Activated CD8-positive, alpha-beta memory T cell treated with anti-CD3 and anti-CD28 coated beads, Interleukin-2, amount 10 ng/mL, durations not matched to agents 7 days and 5 days (primary cell): Measurements from ENCODE around the gene C13orf46. TPM values are rescaled to one million over a fixed set of nuclear protein-coding genes. Genes with fewer than 3 reads are reported as not detected.
"Not testable (repeated sequence)": the region's sequence is repeated elsewhere in the genome, so short reads cannot be mapped to it uniquely, and the experiment has no call there.

ENCODE experiments used
- ATAC-seq: fragments of 150-1000 bp; cut with Tn5 transposase; one replicate; pipeline ENCODE4 v1.10.0; 2021; ENCODE audit warnings: moderate library complexity
- CTCF ChIA-PET: fragments of 350-600 bp; sonication (Branson Sonifier 250); formaldehyde crosslinking; loops from one replicate; lab custom pipeline; 2021; ENCODE audit warnings: antibody characterized with exemption; lab: Charles Lee
- DNase-seq: peaks from one replicate; pipeline ENCODE4 v3.0.0-alpha.2; 2020
- H3K27ac Mint-ChIP-seq: one replicate; pipeline ENCODE4 v1.8.0; 2021; ENCODE audit warnings: mild to moderate bottlenecking, mixed read lengths
- H3K27me3 Mint-ChIP-seq: one replicate; pipeline ENCODE4 v1.8.0; 2021; ENCODE audit warnings: mixed read lengths
- H3K36me3 Mint-ChIP-seq: one replicate; pipeline ENCODE4 v1.8.0; 2021; ENCODE audit warnings: mild to moderate bottlenecking, mixed read lengths
- H3K4me1 Mint-ChIP-seq: one replicate; pipeline ENCODE4 v1.8.0; 2021; ENCODE audit warnings: mixed read lengths
- H3K4me3 Mint-ChIP-seq: one replicate; pipeline ENCODE4 v1.8.0; 2021; ENCODE audit warnings: mild to moderate bottlenecking, moderate library complexity, mixed read lengths
- H3K9me3 Mint-ChIP-seq: one replicate; pipeline ENCODE4 v1.8.0; 2022; ENCODE audit warnings: low read depth, mixed read lengths
- total RNA-seq, 2 experiments: library from RNA; stranded (reverse); gene quantifications; one replicate each; pipeline ENCODE4 v1.2.3, GENCODE V29; 2021

The C13orf46 gene
- total RNA-seq, 2 experiments from 2014 or later: 0.37 to 2.3 TPM

GRCh38 chr13:113915786-113916329 lies 58.0 kb downstream of the C13orf46 start:
- DNase-seq: peak; percentile 32
- H3K9me3 Mint-ChIP-seq: peaks cover 3% of the 10 kb centered on the region
- CTCF ChIA-PET: no interaction called here
- ATAC-seq: no peak
- no peak overlapping the region for H3K27ac Mint-ChIP-seq
- peaks cover 44% of the 10 kb centered on the region for H3K27me3 Mint-ChIP-seq
- no peaks in the 10 kb centered on the region for H3K36me3 Mint-ChIP-seq
- H3K4me3 Mint-ChIP-seq: no peak overlapping the region
- peaks cover 3% of the 10 kb centered on the region for H3K4me1 Mint-ChIP-seq

GRCh38 chr13:113915012-113915763 lies 58.7 kb downstream of the C13orf46 start:
- Mint-ChIP-seq H3K27ac (no peak overlapping the region), H3K4me1 (peaks cover 3% of the 10 kb centered on the region), H3K27me3 (peaks cover 51% of the 10 kb centered on the region), H3K36me3 (no peaks in the 10 kb centered on the region), H3K9me3 (peaks cover 3% of the 10 kb centered on the region), H3K4me3 (no peak overlapping the region)
- ATAC-seq: no peak
- CTCF ChIA-PET: no interaction called here
- DNase-seq: peak; percentile 21

- no peak overlapping the region for H3K4me3 Mint-ChIP-seq
- CTCF ChIA-PET: no interaction called here
- H3K27ac Mint-ChIP-seq: no peak overlapping the region
- peaks cover 3% of the 10 kb centered on the region for H3K4me1 Mint-ChIP-seq
- H3K27me3 Mint-ChIP-seq: peaks cover 56% of the 10 kb centered on the region
- DNase-seq: no peak
- peaks cover 3% of the 10 kb centered on the region for H3K9me3 Mint-ChIP-seq
- H3K36me3 Mint-ChIP-seq: no peaks in the 10 kb centered on the region
- ATAC-seq: no peak
Observed at GRCh38 chr13:113914333-113915011, 59.4 kb downstream of the C13orf46 start.

- H3K27me3 Mint-ChIP-seq: peaks cover 63% of the 10 kb centered on the region
- not testable (repeated sequence) for DNase-seq, H3K4me3 Mint-ChIP-seq
Observed at GRCh38 chr13:113913838-113914237, 60.0 kb downstream of the C13orf46 start.

GRCh38 chr13:113913408-113913807 lies 60.5 kb downstream of the C13orf46 start:
- H3K9me3 Mint-ChIP-seq, H3K36me3 Mint-ChIP-seq, H3K4me1 Mint-ChIP-seq, H3K27ac Mint-ChIP-seq, CTCF ChIA-PET, H3K4me3 Mint-ChIP-seq, ATAC-seq, DNase-seq: not testable (repeated sequence)
- H3K27me3 Mint-ChIP-seq: peaks cover 67% of the 10 kb centered on the region

More at GRCh38 chr13:113913838-113914237, 60.0 kb downstream of the C13orf46 start:
- ATAC-seq, H3K9me3 Mint-ChIP-seq, CTCF ChIA-PET, H3K27ac Mint-ChIP-seq, H3K4me1 Mint-ChIP-seq, H3K36me3 Mint-ChIP-seq: not testable (repeated sequence)

GRCh38 chr13:113912596-113912995 lies 61.3 kb downstream of the C13orf46 start:
- DNase-seq (no peak), ATAC-seq (no peak)
- CTCF ChIA-PET: no interaction called here
- Mint-ChIP-seq H3K36me3 (no peaks in the 10 kb centered on the region), H3K9me3 (peaks cover 3% of the 10 kb centered on the region), H3K27me3 (peaks cover 75% of the 10 kb centered on the region), H3K27ac (no peak overlapping the region), H3K4me3 (no peak overlapping the region), H3K4me1 (peaks cover 3% of the 10 kb centered on the region)

- peaks cover 3% of the 10 kb centered on the region for H3K4me1 Mint-ChIP-seq
- CTCF ChIA-PET: no interaction called here
- H3K27me3 Mint-ChIP-seq: peaks cover 61% of the 10 kb centered on the region
- no peaks in the 10 kb centered on the region for H3K36me3 Mint-ChIP-seq
- H3K27ac Mint-ChIP-seq: no peak overlapping the region
- H3K9me3 Mint-ChIP-seq: peaks cover 3% of the 10 kb centered on the region
- H3K4me3 Mint-ChIP-seq: no peak overlapping the region
- ATAC-seq (no peak), DNase-seq (peak; percentile 23)
Observed at GRCh38 chr13:113907635-113908617, 66.0 kb downstream of the C13orf46 start.

- ATAC-seq: no peak
- no peak overlapping the region for H3K27ac Mint-ChIP-seq
- H3K9me3 Mint-ChIP-seq: no peaks in the 10 kb centered on the region
- H3K4me3 Mint-ChIP-seq: no peak overlapping the region
- CTCF ChIA-PET: no interaction called here
- peak; percentile 29 for DNase-seq
- peaks cover 52% of the 10 kb centered on the region for H3K27me3 Mint-ChIP-seq
- no peaks in the 10 kb centered on the region for H3K4me1 Mint-ChIP-seq
- H3K36me3 Mint-ChIP-seq: no peaks in the 10 kb centered on the region
Observed at GRCh38 chr13:113906571-113906970, 67.3 kb downstream of the C13orf46 start.

GRCh38 chr13:113905942-113906341 lies 67.9 kb downstream of the C13orf46 start:
- CTCF ChIA-PET: no interaction called here
- Mint-ChIP-seq H3K27me3 (peaks cover 45% of the 10 kb centered on the region), H3K4me3 (no peak overlapping the region), H3K9me3 (no peaks in the 10 kb centered on the region), H3K4me1 (no peaks in the 10 kb centered on the region), H3K36me3 (no peaks in the 10 kb centered on the region), H3K27ac (no peak overlapping the region)
- peak; percentile 9 for DNase-seq
- ATAC-seq: no peak

GRCh38 chr13:113905018-113905417 lies 68.9 kb downstream of the C13orf46 start:
- Mint-ChIP-seq H3K4me3 (no peak overlapping the region), H3K36me3 (no peaks in the 10 kb centered on the region), H3K4me1 (no peaks in the 10 kb centered on the region), H3K27ac (no peak overlapping the region), H3K27me3 (peaks cover 36% of the 10 kb centered on the region), H3K9me3 (no peaks in the 10 kb centered on the region)
- DNase-seq (peak; percentile 5), ATAC-seq (no peak)
- CTCF ChIA-PET: interaction anchor here (1.3 to 1.4 kb wide), 2 partner anchors 88 to 89 kb away, joined by 3 to 4 read pairs; no protein-coding TSS in a partner anchor

- CTCF ChIA-PET: interaction anchor here (1.3 to 1.4 kb wide), 2 partner anchors 88 to 89 kb away, joined by 3 to 4 read pairs; no protein-coding TSS in a partner anchor
- Mint-ChIP-seq H3K4me1 (no peaks in the 10 kb centered on the region), H3K36me3 (no peaks in the 10 kb centered on the region), H3K4me3 (no peak overlapping the region), H3K27me3 (peaks cover 32% of the 10 kb centered on the region), H3K27ac (no peak overlapping the region), H3K9me3 (no peaks in the 10 kb centered on the region)
- ATAC-seq (peak; percentile 47), DNase-seq (peak; percentile 42)
Observed at GRCh38 chr13:113904411-113904810, 69.5 kb downstream of the C13orf46 start.

GRCh38 chr13:113903912-113904311 lies 70.0 kb downstream of the C13orf46 start:
- DNase-seq: no peak
- Mint-ChIP-seq H3K27me3 (peaks cover 27% of the 10 kb centered on the region), H3K4me3 (no peak overlapping the region), H3K36me3 (no peaks in the 10 kb centered on the region), H3K4me1 (no peaks in the 10 kb centered on the region), H3K9me3 (no peaks in the 10 kb centered on the region), H3K27ac (no peak overlapping the region)
- ATAC-seq: no peak
- CTCF ChIA-PET: no interaction called here
